Astrocyte (in vitro differentiated cells and primary cell): ENCODE measurements around the gene OCA2. TPM values are rescaled to one million over a fixed set of nuclear protein-coding genes. Genes with fewer than 3 reads are reported as not detected.

Experiments used
- DNase-seq: peaks from one replicate; pipeline ENCODE4 v3.0.0-alpha.2; 2010; ENCODE audit warnings: low read depth
- FAIRE-seq: peaks from 2 replicates; lab custom pipeline; 2011; peaks lifted over from hg19 to GRCh38; lab: Jason Lieb, UNC
- H2AFZ ChIP-seq: 2 replicates; pipeline ENCODE4 v1.6.0; 2012; ENCODE audit warnings: low read depth, low read length, inconsistent platforms
- H3K27ac ChIP-seq: 2 replicates; pipeline ENCODE4 v1.5.1; 2011; ENCODE audit warnings: low read depth, low read length, inconsistent platforms
- H3K27me3 ChIP-seq: 2 replicates; pipeline ENCODE4 v1.6.0; 2011; ENCODE audit warnings: low read length, inconsistent platforms; ENCODE audit not compliant: insufficient read depth
- H3K36me3 ChIP-seq: 2 replicates; pipeline ENCODE4 v1.5.1; 2011; ENCODE audit warnings: low read length, inconsistent platforms; ENCODE audit not compliant: insufficient read depth
- H3K4me1 ChIP-seq: 2 replicates; pipeline ENCODE4 v1.5.1; 2011; ENCODE audit warnings: low read length, inconsistent platforms; ENCODE audit not compliant: insufficient read depth
- H3K4me2 ChIP-seq: 2 replicates; pipeline ENCODE4 v1.6.0; 2012; ENCODE audit warnings: low read length, inconsistent platforms
- H3K4me3 ChIP-seq: 2 replicates; pipeline ENCODE4 v1.5.1; 2011; ENCODE audit warnings: low read depth, mild to moderate bottlenecking, low read length, inconsistent platforms; ENCODE audit not compliant: insufficient read depth
- H3K79me2 ChIP-seq: 2 replicates; pipeline ENCODE4 v1.6.0; 2012; ENCODE audit warnings: mild to moderate bottlenecking, low read length, inconsistent platforms; ENCODE audit not compliant: insufficient read depth
- H3K9ac ChIP-seq: 2 replicates; pipeline ENCODE4 v1.6.0; 2012; ENCODE audit warnings: mild to moderate bottlenecking, low read length, inconsistent platforms
- H3K9me3 ChIP-seq: 2 replicates; pipeline ENCODE4 v1.5.1; 2012; ENCODE audit warnings: low read depth, mild to moderate bottlenecking, low read length, inconsistent platforms; ENCODE audit not compliant: insufficient read depth
- H4K20me1 ChIP-seq: 2 replicates; pipeline ENCODE4 v1.6.0; 2012; ENCODE audit warnings: low read length, inconsistent platforms; ENCODE audit not compliant: insufficient read depth
- H3K27ac Mint-ChIP-seq: one replicate; pipeline ENCODE4 v1.8.0; 2021; ENCODE audit warnings: mild to moderate bottlenecking, mixed read lengths; ENCODE audit not compliant: unreplicated experiment
- H3K27me3 Mint-ChIP-seq: one replicate; pipeline ENCODE4 v1.8.0; 2021; ENCODE audit warnings: low read depth, mixed read lengths; ENCODE audit not compliant: unreplicated experiment
- H3K36me3 Mint-ChIP-seq: one replicate; pipeline ENCODE4 v1.8.0; 2021; ENCODE audit warnings: low read depth, mixed read lengths; ENCODE audit not compliant: unreplicated experiment
- H3K4me1 Mint-ChIP-seq: one replicate; pipeline ENCODE4 v1.8.0; 2021; ENCODE audit warnings: low read depth, mixed read lengths; ENCODE audit not compliant: unreplicated experiment
- H3K4me3 Mint-ChIP-seq: one replicate; pipeline ENCODE4 v1.8.0; 2021; ENCODE audit warnings: mild to moderate bottlenecking, moderate library complexity, mixed read lengths; ENCODE audit not compliant: unreplicated experiment
- H3K9me3 Mint-ChIP-seq: one replicate; pipeline ENCODE4 v1.8.0; 2021; ENCODE audit warnings: mild to moderate bottlenecking, mixed read lengths; ENCODE audit not compliant: unreplicated experiment
- EZH2 ChIP-seq: IDR thresholded peaks from 2 replicates; pipeline ENCODE4 v1.6.1; 2012; ENCODE audit warnings: mild to moderate bottlenecking, low read length, inconsistent platforms; ENCODE audit not compliant: insufficient read depth
- total RNA-seq: library from RNA; stranded (reverse); gene quantifications from 2 replicates; pipeline ENCODE4 v1.2.1, GENCODE V29; 2021
- TF ChIP-seq, protein P1 (sequence below): IDR thresholded peaks from 2 replicates; pipeline ENCODE4 v1.5.1; 2011; ENCODE audit warnings: low read depth, mild to moderate bottlenecking, inconsistent platforms, low read length, moderate library complexity; ENCODE audit not compliant: insufficient read depth

The OCA2 gene
- total RNA-seq, 1 donor from 2014 or later = 2.9 TPM

DNA sequence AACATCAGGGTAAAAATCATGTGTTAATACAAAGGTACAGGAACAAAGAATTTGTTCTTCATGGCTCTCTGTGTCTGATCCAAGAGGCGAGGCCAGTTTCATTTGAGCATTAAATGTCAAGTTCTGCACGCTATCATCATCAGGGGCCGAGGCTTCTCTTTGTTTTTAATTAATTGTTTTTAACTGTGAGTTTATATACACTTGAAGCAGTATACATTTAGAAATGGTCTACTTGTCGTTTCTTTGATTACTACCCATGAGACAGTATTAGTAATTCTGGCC is 21.2 kb upstream of the OCA2 start:
- TF ChIP-seq, protein P1, sequence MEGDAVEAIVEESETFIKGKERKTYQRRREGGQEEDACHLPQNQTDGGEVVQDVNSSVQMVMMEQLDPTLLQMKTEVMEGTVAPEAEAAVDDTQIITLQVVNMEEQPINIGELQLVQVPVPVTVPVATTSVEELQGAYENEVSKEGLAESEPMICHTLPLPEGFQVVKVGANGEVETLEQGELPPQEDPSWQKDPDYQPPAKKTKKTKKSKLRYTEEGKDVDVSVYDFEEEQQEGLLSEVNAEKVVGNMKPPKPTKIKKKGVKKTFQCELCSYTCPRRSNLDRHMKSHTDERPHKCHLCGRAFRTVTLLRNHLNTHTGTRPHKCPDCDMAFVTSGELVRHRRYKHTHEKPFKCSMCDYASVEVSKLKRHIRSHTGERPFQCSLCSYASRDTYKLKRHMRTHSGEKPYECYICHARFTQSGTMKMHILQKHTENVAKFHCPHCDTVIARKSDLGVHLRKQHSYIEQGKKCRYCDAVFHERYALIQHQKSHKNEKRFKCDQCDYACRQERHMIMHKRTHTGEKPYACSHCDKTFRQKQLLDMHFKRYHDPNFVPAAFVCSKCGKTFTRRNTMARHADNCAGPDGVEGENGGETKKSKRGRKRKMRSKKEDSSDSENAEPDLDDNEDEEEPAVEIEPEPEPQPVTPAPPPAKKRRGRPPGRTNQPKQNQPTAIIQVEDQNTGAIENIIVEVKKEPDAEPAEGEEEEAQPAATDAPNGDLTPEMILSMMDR = no peak
- TF ChIP-seq EZH2 = no peak
- FAIRE-seq (no peak), DNase-seq (no peak)
- peaks cover 5% of the 10 kb centered on the region for H3K4me1 Mint-ChIP-seq
- H3K9me3 Mint-ChIP-seq = no peaks in the 10 kb centered on the region
- Histone ChIP-seq H3K36me3 (peaks cover 12% of the 10 kb centered on the region), H4K20me1 (peaks cover 24% of the 10 kb centered on the region), H3K9ac (no peak overlapping the region), H3K79me2 (no peaks in the 10 kb centered on the region), H3K4me2 (no peak overlapping the region), H3K27ac (no peak overlapping the region), H3K9me3 (no peaks in the 10 kb centered on the region), H3K27me3 (no peaks in the 10 kb centered on the region), H2AFZ (no peak overlapping the region), H3K4me3 (no peak overlapping the region), H3K4me1 (no peaks in the 10 kb centered on the region)
- H3K27me3 Mint-ChIP-seq = no peaks in the 10 kb centered on the region
- H3K4me3 Mint-ChIP-seq = no peak overlapping the region
- peaks cover 25% of the 10 kb centered on the region for H3K36me3 Mint-ChIP-seq
- no peak overlapping the region for H3K27ac Mint-ChIP-seq

DNA sequence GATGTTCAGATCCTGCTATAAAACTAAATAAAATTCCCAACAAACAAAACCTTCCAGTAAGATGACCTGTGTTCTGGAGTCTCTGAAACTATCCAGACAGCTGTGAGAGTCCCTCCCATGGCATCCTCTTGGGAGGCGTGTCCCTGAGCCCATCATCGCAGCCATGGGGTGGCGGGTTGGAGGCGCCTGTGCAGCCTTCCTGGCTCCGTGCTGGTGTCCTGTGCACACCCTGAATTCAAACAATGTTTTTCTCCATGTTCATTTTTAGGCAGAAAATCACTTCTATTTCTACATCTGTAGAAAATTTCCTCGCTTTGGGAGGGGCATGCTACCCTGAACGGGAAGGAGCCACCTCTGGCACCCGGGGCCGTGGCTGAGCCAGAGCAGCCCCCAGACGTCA is 19.4 kb upstream of the OCA2 start:
- peaks cover 7% of the 10 kb centered on the region for H3K4me1 ChIP-seq
- H3K4me2 ChIP-seq = no peak overlapping the region
- H3K4me3 Mint-ChIP-seq = no peak overlapping the region
- peaks cover 29% of the 10 kb centered on the region for H3K36me3 Mint-ChIP-seq
- no peaks in the 10 kb centered on the region for H3K9me3 Mint-ChIP-seq
- H3K4me3 ChIP-seq = no peak overlapping the region
- DNase-seq = no peak
- H3K27ac Mint-ChIP-seq = no peak overlapping the region
- no peak overlapping the region for H2AFZ ChIP-seq
- peaks cover 34% of the 10 kb centered on the region for H4K20me1 ChIP-seq
- peaks cover 16% of the 10 kb centered on the region for H3K36me3 ChIP-seq
- H3K27me3 Mint-ChIP-seq = no peaks in the 10 kb centered on the region
- no peaks in the 10 kb centered on the region for H3K79me2 ChIP-seq
- TF ChIP-seq, protein P1 = no peak
- TF ChIP-seq EZH2 = no peak
- peaks cover 13% of the 10 kb centered on the region for H3K4me1 Mint-ChIP-seq
- H3K27me3 ChIP-seq = no peaks in the 10 kb centered on the region
- H3K9me3 ChIP-seq = no peaks in the 10 kb centered on the region
- no peak overlapping the region for H3K9ac ChIP-seq
- no peak for FAIRE-seq
- H3K27ac ChIP-seq = no peak overlapping the region

DNA sequence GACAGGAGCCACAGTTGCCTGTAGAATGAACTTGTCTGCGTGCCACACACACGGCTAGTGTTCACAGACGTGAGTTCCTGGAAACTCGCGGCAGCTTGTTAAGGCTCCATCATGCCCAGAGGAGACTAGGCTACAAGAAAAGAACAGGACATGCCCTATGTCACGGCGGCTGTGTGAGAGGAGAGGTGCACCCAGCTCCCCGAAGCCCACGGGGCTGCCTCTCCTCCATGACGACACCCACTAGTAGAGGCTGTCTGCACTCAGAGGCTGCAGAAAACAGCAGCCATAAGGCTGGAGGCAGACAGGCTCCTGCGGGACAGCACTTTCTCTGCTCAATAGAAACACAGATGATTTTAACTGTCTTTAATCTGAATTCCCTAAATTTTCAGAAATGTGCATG is 19.0 kb upstream of the OCA2 start:
- Histone ChIP-seq H4K20me1 (peaks cover 30% of the 10 kb centered on the region), H2AFZ (no peak overlapping the region), H3K79me2 (no peaks in the 10 kb centered on the region), H3K4me1 (peaks cover 7% of the 10 kb centered on the region), H3K4me3 (no peak overlapping the region), H3K27me3 (no peaks in the 10 kb centered on the region), H3K27ac (no peak overlapping the region), H3K9me3 (no peaks in the 10 kb centered on the region), H3K9ac (no peak overlapping the region), H3K4me2 (no peak overlapping the region), H3K36me3 (peaks cover 16% of the 10 kb centered on the region)
- Mint-ChIP-seq H3K36me3 (peaks cover 26% of the 10 kb centered on the region), H3K27ac (no peak overlapping the region), H3K27me3 (no peaks in the 10 kb centered on the region), H3K4me3 (no peak overlapping the region), H3K4me1 (peaks cover 11% of the 10 kb centered on the region), H3K9me3 (no peaks in the 10 kb centered on the region)
- FAIRE-seq (no peak), DNase-seq (no peak)
- no peak for TF ChIP-seq EZH2
